ENCODE results near the gene PDK3.

The PDK3 gene

GRCh38 chrX:24563291-24564010, 98.4 kb downstream of the PDK3 start:
- DNase-seq: no peak

- no peak for DNase-seq
These were observed 101.2 kb downstream of the PDK3 start for GRCh38 chrX:24566240-24566639.

GRCh38 chrX:24567169-24567568, 102.1 kb downstream of the PDK3 start:
- no peak for DNase-seq

GRCh38 chrX:24574743-24575142, 109.7 kb downstream of the PDK3 start:
- no peak for DNase-seq

- no peak for DNase-seq
These were observed 110.4 kb downstream of the PDK3 start for GRCh38 chrX:24575496-24575895.

- DNase-seq: no peak
These were observed 112.0 kb downstream of the PDK3 start for GRCh38 chrX:24577091-24577490.

All from activated CD4-positive, alpha-beta T cell treated with anti-CD3 and anti-CD28 coated beads for 4 hours (primary cell).